ENCODE results near the gene CHI3L2. TPM values are rescaled to one million over a fixed set of nuclear protein-coding genes. Genes with fewer than 3 reads are reported as not detected.

CHI3L2 gene
- total RNA-seq, 2 donors from 2014 or later: 4.3 to 30.6 TPM

GRCh38 chr1:111220302-111220890, 7.1 kb upstream of the CHI3L2 start:
- DNase-seq (ENCODE audit: low spot score): no peak
- H3K4me1 Mint-ChIP-seq (ENCODE audit: low read depth in 2 of 2): peaks cover 83 to 93% of the 10 kb centered on the region in 2 donors
- no peaks in the 10 kb centered on the region for H3K9me3 Mint-ChIP-seq
- no peak for ATAC-seq
- H3K27ac Mint-ChIP-seq: peak overlapping the region; percentile 85 to 87
- no peaks in the 10 kb centered on the region for H3K27me3 Mint-ChIP-seq
- peak overlapping the region; percentile 76 for H3K4me3 Mint-ChIP-seq
- no peaks in the 10 kb centered on the region for H3K36me3 Mint-ChIP-seq

GRCh38 chr1:111221276-111221632, 6.3 kb upstream of the CHI3L2 start:
- H3K4me3 Mint-ChIP-seq: peak overlapping the region; percentile 76
- peak overlapping the region; percentile 85 to 87 for H3K27ac Mint-ChIP-seq
- ATAC-seq (no peak), DNase-seq (ENCODE audit: low spot score) (no peak)
- no peaks in the 10 kb centered on the region for H3K27me3 Mint-ChIP-seq
- no peaks in the 10 kb centered on the region for H3K36me3 Mint-ChIP-seq
- H3K4me1 Mint-ChIP-seq (ENCODE audit: low read depth in 2 of 2): peaks cover 84 to 93% of the 10 kb centered on the region in 2 donors
- no peaks in the 10 kb centered on the region for H3K9me3 Mint-ChIP-seq

GRCh38 chr1:111221633-111222291, 5.8 kb upstream of the CHI3L2 start:
- peak overlapping the region; percentile 85 to 87 for H3K27ac Mint-ChIP-seq
- peak overlapping the region; percentile 76 for H3K4me3 Mint-ChIP-seq
- DNase-seq (ENCODE audit: low spot score) (peak; percentile 82), ATAC-seq (peak; percentile 91 to 92)
- H3K27me3 Mint-ChIP-seq: no peaks in the 10 kb centered on the region
- no peaks in the 10 kb centered on the region for H3K9me3 Mint-ChIP-seq
- peaks cover 84 to 93% of the 10 kb centered on the region in 2 donors for H3K4me1 Mint-ChIP-seq (ENCODE audit: low read depth in 2 of 2)
- H3K36me3 Mint-ChIP-seq: no peaks in the 10 kb centered on the region

- peak overlapping the region; percentile 76 for H3K4me3 Mint-ChIP-seq
- no peaks in the 10 kb centered on the region for H3K27me3 Mint-ChIP-seq
- DNase-seq (ENCODE audit: low spot score) (peak; percentile 83), ATAC-seq (peak; percentile 52 to 69)
- peak overlapping the region; percentile 85 to 87 for H3K27ac Mint-ChIP-seq
- H3K4me1 Mint-ChIP-seq (ENCODE audit: low read depth in 2 of 2): peaks cover 83 to 93% of the 10 kb centered on the region in 2 donors
- no peaks in the 10 kb centered on the region for H3K9me3 Mint-ChIP-seq
- H3K36me3 Mint-ChIP-seq: no peaks in the 10 kb centered on the region
Observed at GRCh38 chr1:111222308-111223125, 5.0 kb upstream of the CHI3L2 start.

- Mint-ChIP-seq H3K9me3 (no peaks in the 10 kb centered on the region), H3K27ac (peak overlapping the region; percentile 85 to 87), H3K27me3 (no peaks in the 10 kb centered on the region), H3K4me3 (peak overlapping the region; percentile 76), H3K36me3 (no peaks in the 10 kb centered on the region), H3K4me1 (ENCODE audit: low read depth in 2 of 2) (peaks cover 83 to 93% of the 10 kb centered on the region in 2 donors)
- DNase-seq (ENCODE audit: low spot score) (no peak), ATAC-seq (no peak)
Observed at GRCh38 chr1:111223126-111223685, 4.3 kb upstream of the CHI3L2 start.

GRCh38 chr1:111225091-111225490, 2.4 kb upstream of the CHI3L2 start:
- ATAC-seq: no peak
- Mint-ChIP-seq H3K4me1 (ENCODE audit: low read depth in 2 of 2) (peaks cover 74 to 80% of the 10 kb centered on the region in 2 donors), H3K27me3 (no peaks in the 10 kb centered on the region), H3K4me3 (peak overlapping the region; percentile 66), H3K9me3 (no peaks in the 10 kb centered on the region), H3K36me3 (no peaks in the 10 kb centered on the region), H3K27ac (peak overlapping the region; percentile 75 to 90)
- DNase-seq (ENCODE audit: low spot score): no peak

- peaks cover 71 to 77% of the 10 kb centered on the region in 2 donors for H3K4me1 Mint-ChIP-seq (ENCODE audit: low read depth in 2 of 2)
- H3K27me3 Mint-ChIP-seq: no peaks in the 10 kb centered on the region
- H3K4me3 Mint-ChIP-seq: peak overlapping the region; percentile 66
- no peaks in the 10 kb centered on the region for H3K36me3 Mint-ChIP-seq
- peak overlapping the region; percentile 75 to 90 for H3K27ac Mint-ChIP-seq
- H3K9me3 Mint-ChIP-seq: peaks cover 2% of the 10 kb centered on the region
- ATAC-seq (no peak), DNase-seq (ENCODE audit: low spot score) (no peak)
Observed at GRCh38 chr1:111225717-111226400, 1.7 kb upstream of the CHI3L2 start.

GRCh38 chr1:111227851-111228747, 586 bp downstream of the CHI3L2 start:
- Mint-ChIP-seq H3K27ac (peak overlapping the region; percentile 75 to 90), H3K4me3 (peak overlapping the region; percentile 66), H3K27me3 (no peaks in the 10 kb centered on the region), H3K9me3 (peaks cover 2% of the 10 kb centered on the region), H3K4me1 (ENCODE audit: low read depth in 2 of 2) (peaks cover 53 to 58% of the 10 kb centered on the region in 2 donors), H3K36me3 (no peaks in the 10 kb centered on the region)
- DNase-seq (ENCODE audit: low spot score) (no peak), ATAC-seq (peak; percentile 64)

- H3K36me3 Mint-ChIP-seq: no peaks in the 10 kb centered on the region
- ATAC-seq (no peak), DNase-seq (ENCODE audit: low spot score) (no peak)
- no peak overlapping the region for H3K4me3 Mint-ChIP-seq
- H3K4me1 Mint-ChIP-seq (ENCODE audit: low read depth in 2 of 2): peaks cover 47 to 52% of the 10 kb centered on the region in 2 donors
- H3K9me3 Mint-ChIP-seq: peaks cover 2% of the 10 kb centered on the region
- H3K27ac Mint-ChIP-seq: peak overlapping the region in 1 of 2 donors; percentile 90
- no peaks in the 10 kb centered on the region for H3K27me3 Mint-ChIP-seq
Observed at GRCh38 chr1:111228748-111229126, 1.2 kb downstream of the CHI3L2 start.

- Mint-ChIP-seq H3K27ac (no peak overlapping the region), H3K36me3 (no peaks in the 10 kb centered on the region), H3K4me1 (ENCODE audit: low read depth in 2 of 2) (peaks cover 23 to 24% of the 10 kb centered on the region in 2 donors), H3K9me3 (peaks cover 2% of the 10 kb centered on the region), H3K27me3 (no peaks in the 10 kb centered on the region), H3K4me3 (no peak overlapping the region)
- no peak for ATAC-seq
- DNase-seq (ENCODE audit: low spot score): no peak
Observed at GRCh38 chr1:111232134-111232533, 4.6 kb downstream of the CHI3L2 start.

GRCh38 chr1:111234258-111234657, 6.7 kb downstream of the CHI3L2 start:
- no peak overlapping the region for H3K4me3 Mint-ChIP-seq
- peak overlapping the region in 1 of 2 donors; percentile 56 for H3K27ac Mint-ChIP-seq
- peaks cover 5% of the 10 kb centered on the region for H3K36me3 Mint-ChIP-seq
- peaks cover 10 to 13% of the 10 kb centered on the region in 2 donors for H3K4me1 Mint-ChIP-seq (ENCODE audit: low read depth in 2 of 2)
- DNase-seq (ENCODE audit: low spot score) (no peak), ATAC-seq (no peak)
- no peaks in the 10 kb centered on the region for H3K27me3 Mint-ChIP-seq
- peaks cover 2% of the 10 kb centered on the region for H3K9me3 Mint-ChIP-seq

- Mint-ChIP-seq H3K27me3 (no peaks in the 10 kb centered on the region), H3K4me1 (ENCODE audit: low read depth in 2 of 2) (peaks cover 8 to 10% of the 10 kb centered on the region in 2 donors), H3K27ac (no peak overlapping the region), H3K36me3 (peaks cover 5% of the 10 kb centered on the region), H3K9me3 (peaks cover 2% of the 10 kb centered on the region), H3K4me3 (no peak overlapping the region)
- no peak for DNase-seq (ENCODE audit: low spot score)
- no peak for ATAC-seq
Observed at GRCh38 chr1:111234866-111235265, 7.4 kb downstream of the CHI3L2 start.

All from natural killer cell treated with Interleukin-12 subunit alpha and Interleukin-12 subunit beta and Interleukin-15 and Interleukin-18, amount 100 ng/mL, for 72 hours (primary cell).